Measurements from ENCODE around the gene CBX5. TPM values are rescaled to one million over a fixed set of nuclear protein-coding genes. Genes with fewer than 3 reads are reported as not detected.

CBX5 gene
- polyA plus RNA-seq, 1 donor (not counting 4 experiments of a cell fraction or from before 2014, with no cell fraction given): 25.8 TPM

DNA sequence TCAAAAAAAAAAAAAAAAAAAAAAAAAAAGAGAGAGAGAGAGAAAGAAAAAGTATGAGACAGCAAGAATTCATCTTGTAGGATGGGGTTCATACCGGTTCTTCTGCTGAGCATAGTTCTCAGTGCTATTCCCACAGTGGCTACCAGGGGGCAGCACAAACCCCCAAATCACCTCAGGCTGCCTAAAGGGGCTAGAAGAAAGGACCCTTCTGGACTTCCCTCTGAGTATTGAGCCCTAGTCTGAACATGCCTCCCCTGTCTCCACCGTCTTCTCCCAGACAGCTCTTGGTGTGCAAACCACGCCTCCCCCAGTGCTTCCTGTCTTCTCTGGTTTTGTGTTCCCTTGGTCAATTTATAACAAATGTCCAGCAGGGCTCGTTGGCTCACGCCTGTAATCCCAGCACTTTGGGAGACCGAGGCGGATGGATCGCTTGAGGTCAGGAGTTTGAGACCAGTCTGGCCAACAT is 59.8 kb downstream of the CBX5 start:
- H3K79me2 ChIP-seq (ENCODE audit: control insufficient read depth, insufficient read depth, low read length): no peaks in the 10 kb centered on the region
- peaks cover 45% of the 10 kb centered on the region for H3K4me1 ChIP-seq (ENCODE audit: control insufficient read depth, extremely low read depth, insufficient read depth, low read length)
- H3K9me3 ChIP-seq (ENCODE audit: control insufficient read depth, low read depth, low read length): no peaks in the 10 kb centered on the region
- no peaks in the 10 kb centered on the region for H3K9me1 ChIP-seq (ENCODE audit: control insufficient read depth, extremely low read depth, insufficient read depth, low read length)
- DNase-seq (ENCODE audit: low read depth, low spot score) (peak; percentile 57), FAIRE-seq (no peak)
- dilution Hi-C loops (cut with MboI; ENCODE audit: extremely low pct_ligation_motif_present, low sequenced_read_pairs): no loop called here
- H3K36me3 ChIP-seq (ENCODE audit: control insufficient read depth in 2 of 2, extremely low read depth in 1 of 2, insufficient read depth in 2 of 2, low read length in 2 of 2): no peaks in the 10 kb centered on the region
- H3K4me2 ChIP-seq (ENCODE audit: control insufficient read depth, extremely low read depth, insufficient read depth, low read depth, low read length): no peak overlapping the region
- no peak overlapping the region for H3K27ac ChIP-seq (ENCODE audit: control insufficient read depth, insufficient read depth, low read length)
- no peaks in the 10 kb centered on the region for H3K27me3 ChIP-seq (ENCODE audit: control insufficient read depth, extremely low read depth, insufficient read depth, low read length)
- peak overlapping the region; percentile 82 for H2AFZ ChIP-seq (ENCODE audit: control insufficient read depth, low read length)
- no peaks in the 10 kb centered on the region for H4K20me1 ChIP-seq (ENCODE audit: control insufficient read depth, extremely low read depth, insufficient read depth, low read length)
- TF ChIP-seq, protein P1, sequence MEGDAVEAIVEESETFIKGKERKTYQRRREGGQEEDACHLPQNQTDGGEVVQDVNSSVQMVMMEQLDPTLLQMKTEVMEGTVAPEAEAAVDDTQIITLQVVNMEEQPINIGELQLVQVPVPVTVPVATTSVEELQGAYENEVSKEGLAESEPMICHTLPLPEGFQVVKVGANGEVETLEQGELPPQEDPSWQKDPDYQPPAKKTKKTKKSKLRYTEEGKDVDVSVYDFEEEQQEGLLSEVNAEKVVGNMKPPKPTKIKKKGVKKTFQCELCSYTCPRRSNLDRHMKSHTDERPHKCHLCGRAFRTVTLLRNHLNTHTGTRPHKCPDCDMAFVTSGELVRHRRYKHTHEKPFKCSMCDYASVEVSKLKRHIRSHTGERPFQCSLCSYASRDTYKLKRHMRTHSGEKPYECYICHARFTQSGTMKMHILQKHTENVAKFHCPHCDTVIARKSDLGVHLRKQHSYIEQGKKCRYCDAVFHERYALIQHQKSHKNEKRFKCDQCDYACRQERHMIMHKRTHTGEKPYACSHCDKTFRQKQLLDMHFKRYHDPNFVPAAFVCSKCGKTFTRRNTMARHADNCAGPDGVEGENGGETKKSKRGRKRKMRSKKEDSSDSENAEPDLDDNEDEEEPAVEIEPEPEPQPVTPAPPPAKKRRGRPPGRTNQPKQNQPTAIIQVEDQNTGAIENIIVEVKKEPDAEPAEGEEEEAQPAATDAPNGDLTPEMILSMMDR (optimal IDR thresholded peaks at IDR 0.05 in 1 of 3, IDR thresholded peaks at IDR 0.05 in 1 of 3, conservative IDR thresholded peaks at IDR 0.05 in 1 of 3; ENCODE audit: extremely low read depth in 1 of 3, insufficient read depth in 2 of 3, low read length in 3 of 3): peak; percentile 79 to 83 (median 80)
- TF ChIP-seq EZH2 (IDR thresholded peaks at IDR 0.05; ENCODE audit: low read length): no peak
- no peak overlapping the region for H3K4me3 ChIP-seq (ENCODE audit: control insufficient read depth in 2 of 3, extremely low read depth in 1 of 3, insufficient read depth in 2 of 3, low read depth in 1 of 3, low read length in 3 of 3)
- no peak overlapping the region for H3K9ac ChIP-seq (ENCODE audit: control insufficient read depth, extremely low read depth, insufficient read depth, low read length)

DNA sequence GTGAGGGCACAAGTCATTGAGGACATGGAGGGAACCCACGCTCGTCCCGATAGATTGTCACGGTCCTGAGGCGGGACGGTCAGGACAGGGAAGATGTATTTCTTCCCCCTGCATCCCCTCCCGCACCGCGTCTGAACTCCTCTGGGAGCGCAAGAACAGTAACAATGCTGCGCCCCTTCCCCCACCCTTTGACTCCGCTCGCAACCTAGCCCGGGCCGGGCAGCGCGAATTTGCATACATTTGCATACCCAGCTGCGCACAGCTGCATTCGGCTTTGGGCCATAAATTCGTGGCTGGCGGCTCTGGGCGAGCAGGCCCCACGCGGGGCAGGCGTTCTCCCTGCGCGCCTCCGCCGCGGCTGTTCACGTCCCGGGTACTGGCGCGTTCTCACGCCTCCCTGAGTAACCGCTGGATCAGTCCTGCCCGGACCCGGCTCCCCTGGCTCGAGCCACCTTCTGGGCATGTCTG is 62.1 kb downstream of the CBX5 start:
- dilution Hi-C loops (cut with MboI; ENCODE audit: extremely low pct_ligation_motif_present, low sequenced_read_pairs): no loop called here
- FAIRE-seq (no peak), DNase-seq (ENCODE audit: low read depth, low spot score) (no peak)
- H3K4me2 ChIP-seq (ENCODE audit: control insufficient read depth, extremely low read depth, insufficient read depth, low read depth, low read length): peak overlapping the region; percentile 95
- peak overlapping the region; percentile 56 for H3K9ac ChIP-seq (ENCODE audit: control insufficient read depth, extremely low read depth, insufficient read depth, low read length)
- peaks cover 48% of the 10 kb centered on the region for H3K4me1 ChIP-seq (ENCODE audit: control insufficient read depth, extremely low read depth, insufficient read depth, low read length)
- H2AFZ ChIP-seq (ENCODE audit: control insufficient read depth, low read length): peak overlapping the region; percentile 81
- no peak overlapping the region for H3K27ac ChIP-seq (ENCODE audit: control insufficient read depth, insufficient read depth, low read length)
- no peaks in the 10 kb centered on the region for H3K27me3 ChIP-seq (ENCODE audit: control insufficient read depth, extremely low read depth, insufficient read depth, low read length)
- H3K79me2 ChIP-seq (ENCODE audit: control insufficient read depth, insufficient read depth, low read length): no peaks in the 10 kb centered on the region
- TF ChIP-seq, protein P1 (optimal IDR thresholded peaks at IDR 0.05 in 1 of 3, IDR thresholded peaks at IDR 0.05 in 1 of 3, conservative IDR thresholded peaks at IDR 0.05 in 1 of 3; ENCODE audit: extremely low read depth in 1 of 3, insufficient read depth in 2 of 3, low read length in 3 of 3): no peak
- no peak for TF ChIP-seq EZH2 (IDR thresholded peaks at IDR 0.05; ENCODE audit: low read length)
- no peaks in the 10 kb centered on the region for H3K36me3 ChIP-seq (ENCODE audit: control insufficient read depth in 2 of 2, extremely low read depth in 1 of 2, insufficient read depth in 2 of 2, low read length in 2 of 2)
- no peaks in the 10 kb centered on the region for H4K20me1 ChIP-seq (ENCODE audit: control insufficient read depth, extremely low read depth, insufficient read depth, low read length)
- H3K9me1 ChIP-seq (ENCODE audit: control insufficient read depth, extremely low read depth, insufficient read depth, low read length): no peaks in the 10 kb centered on the region
- peak overlapping the region in 2 of 3 experiments; percentile 52 to 67 for H3K4me3 ChIP-seq (ENCODE audit: control insufficient read depth in 2 of 3, extremely low read depth in 1 of 3, insufficient read depth in 2 of 3, low read depth in 1 of 3, low read length in 3 of 3)
- H3K9me3 ChIP-seq (ENCODE audit: control insufficient read depth, low read depth, low read length): no peaks in the 10 kb centered on the region

Data from keratinocyte (primary cell).